Activated CD4-positive, CD25-positive, alpha-beta regulatory T cell treated with anti-CD3 and anti-CD28 coated beads, Interleukin-2, amount 50 U/mL, for 16 hours (primary cell): ENCODE measurements around the gene PGBD5.

Experiments used
- DNase-seq: peaks from one replicate; pipeline ENCODE4 v3.0.0-alpha.2; 2020; ENCODE audit warnings: low read depth, low spot score

The PGBD5 gene

GRCh38 chr1:230377851-230378250 lies 48.3 kb downstream of the PGBD5 start:
- no peak for DNase-seq

- DNase-seq = no peak
Observed at GRCh38 chr1:230377324-230377723, 48.8 kb downstream of the PGBD5 start.

- no peak for DNase-seq
Observed at GRCh38 chr1:230376296-230376695, 49.8 kb downstream of the PGBD5 start.

- no peak for DNase-seq
Observed at GRCh38 chr1:230375780-230376179, 50.4 kb downstream of the PGBD5 start.

GRCh38 chr1:230375147-230375546 lies 51.0 kb downstream of the PGBD5 start:
- DNase-seq = no peak

GRCh38 chr1:230371923-230372703 lies 54.0 kb downstream of the PGBD5 start:
- DNase-seq = no peak

- DNase-seq = no peak
Observed at GRCh38 chr1:230370109-230370508, 56.0 kb downstream of the PGBD5 start.

- no peak for DNase-seq
Observed at GRCh38 chr1:230368871-230369270, 57.3 kb downstream of the PGBD5 start.

GRCh38 chr1:230368363-230368762 lies 57.8 kb downstream of the PGBD5 start:
- DNase-seq = no peak

GRCh38 chr1:230366504-230366915 lies 59.6 kb downstream of the PGBD5 start:
- no peak for DNase-seq

GRCh38 chr1:230365723-230366307 lies 60.3 kb downstream of the PGBD5 start:
- DNase-seq = no peak

- DNase-seq = no peak
Observed at GRCh38 chr1:230362949-230363348, 63.2 kb downstream of the PGBD5 start.

GRCh38 chr1:230361941-230362340 lies 64.2 kb downstream of the PGBD5 start:
- DNase-seq = no peak

GRCh38 chr1:230359992-230360668 lies 66.0 kb downstream of the PGBD5 start:
- no peak for DNase-seq

- no peak for DNase-seq
Observed at GRCh38 chr1:230356869-230357794, 69.0 kb downstream of the PGBD5 start.

- no peak for DNase-seq
Observed at GRCh38 chr1:230356190-230356589, 69.9 kb downstream of the PGBD5 start.

- no peak for DNase-seq
Observed at GRCh38 chr1:230355594-230355993, 70.5 kb downstream of the PGBD5 start.

GRCh38 chr1:230355128-230355527 lies 71.0 kb downstream of the PGBD5 start:
- DNase-seq = no peak

GRCh38 chr1:230354005-230354404 lies 72.1 kb downstream of the PGBD5 start:
- DNase-seq = no peak

- DNase-seq = no peak
Observed at GRCh38 chr1:230352537-230352936, 73.6 kb downstream of the PGBD5 start.

GRCh38 chr1:230351983-230352382 lies 74.1 kb downstream of the PGBD5 start:
- DNase-seq = no peak

GRCh38 chr1:230351514-230351913 lies 74.6 kb downstream of the PGBD5 start:
- DNase-seq = no peak
